AG08395 (cell line): ENCODE data around the gene SH2D4B.

Experiments used
- DNase-seq: peaks from one replicate; pipeline ENCODE4 v3.0.0; 2012; ENCODE audit warnings: mixed read lengths, low spot score

Gene SH2D4B

DNA sequence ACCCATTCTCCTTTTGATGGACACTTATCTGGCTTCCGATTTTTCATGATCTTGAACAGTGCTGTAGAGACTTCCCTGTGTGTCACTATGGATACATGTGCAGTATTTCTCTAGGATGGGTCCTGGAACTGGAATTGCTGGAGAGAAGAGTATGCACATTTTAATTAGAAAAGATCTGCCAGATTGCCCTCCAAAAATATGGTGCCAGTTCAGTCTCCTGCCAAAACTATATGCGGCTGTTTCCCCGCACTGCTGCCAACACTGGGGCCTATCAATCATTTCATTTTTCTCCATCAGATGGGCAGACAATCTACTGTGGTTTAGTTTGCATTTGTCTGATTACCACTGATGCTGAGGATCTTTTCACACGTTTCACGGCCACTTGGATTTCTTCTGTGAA lies 105.0 kb downstream of the SH2D4B start:
- DNase-seq: no peak

DNA sequence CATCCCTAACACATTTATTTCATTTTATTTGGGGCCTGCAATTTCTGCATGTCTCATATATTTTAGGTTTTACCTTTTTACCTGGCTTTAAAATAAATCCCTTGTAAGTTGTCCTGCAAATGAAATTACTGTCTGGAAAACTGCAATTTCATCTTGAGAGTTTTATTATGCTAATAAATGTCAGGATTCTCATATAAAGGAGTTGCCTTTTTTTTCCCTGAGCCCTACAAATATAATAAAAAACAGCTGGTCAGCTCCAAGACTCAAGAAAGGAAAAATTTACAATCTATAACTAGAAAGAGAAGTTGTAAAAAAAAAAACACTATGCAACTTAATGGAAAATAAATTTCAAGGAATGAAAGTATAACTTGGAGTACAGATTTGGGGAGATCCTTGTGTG lies 108.7 kb downstream of the SH2D4B start:
- DNase-seq: no peak

DNA sequence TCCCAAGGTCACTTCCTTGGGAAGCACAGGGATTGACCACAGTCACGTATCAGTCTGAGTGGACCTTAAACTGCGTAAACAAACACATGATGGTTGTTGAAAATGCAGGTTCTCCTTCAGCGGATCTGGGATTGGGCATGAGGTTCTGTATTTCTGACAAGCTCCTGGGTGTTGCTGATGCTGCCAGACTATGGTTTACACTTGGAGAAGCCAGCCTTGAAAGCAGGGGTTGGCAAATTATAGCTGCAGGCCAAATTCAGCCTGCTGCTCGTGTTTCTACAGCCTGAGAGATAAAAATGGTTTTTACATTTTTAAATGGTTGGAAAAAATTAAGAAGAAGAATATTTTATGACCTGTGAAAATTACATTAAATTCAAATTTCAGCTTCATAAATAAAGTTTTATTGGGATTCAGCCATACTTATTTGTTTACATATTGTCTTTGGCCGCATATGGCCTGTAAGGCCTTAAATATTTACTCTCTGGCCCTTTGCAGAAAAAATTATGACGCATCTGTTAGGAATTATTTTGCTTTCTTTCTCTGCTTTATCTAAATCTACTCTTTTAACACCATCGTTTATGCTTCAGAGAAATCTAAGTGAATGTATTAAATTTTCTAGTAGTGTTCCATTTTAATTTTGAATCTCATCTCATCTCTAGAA lies 109.6 kb downstream of the SH2D4B start:
- no peak for DNase-seq

DNA sequence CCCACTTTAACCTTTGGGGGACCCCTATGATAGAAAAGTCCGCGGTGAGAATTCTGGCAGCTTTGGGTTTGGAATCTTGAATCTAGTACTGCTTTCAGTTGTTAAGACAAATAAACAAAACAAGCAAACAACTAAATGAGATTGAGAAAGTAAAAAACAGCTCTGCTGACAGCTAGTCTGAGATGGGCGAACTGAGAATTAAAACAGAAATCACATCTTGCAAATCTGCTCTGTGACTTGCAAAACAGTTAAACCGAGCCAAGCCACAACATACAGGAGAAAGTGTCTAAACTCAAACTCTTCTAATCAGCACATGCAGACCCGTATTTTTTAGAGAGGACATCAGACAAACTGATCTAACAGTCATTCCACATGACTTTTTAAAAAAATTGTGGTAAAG lies 110.4 kb downstream of the SH2D4B start:
- DNase-seq: no peak

DNA sequence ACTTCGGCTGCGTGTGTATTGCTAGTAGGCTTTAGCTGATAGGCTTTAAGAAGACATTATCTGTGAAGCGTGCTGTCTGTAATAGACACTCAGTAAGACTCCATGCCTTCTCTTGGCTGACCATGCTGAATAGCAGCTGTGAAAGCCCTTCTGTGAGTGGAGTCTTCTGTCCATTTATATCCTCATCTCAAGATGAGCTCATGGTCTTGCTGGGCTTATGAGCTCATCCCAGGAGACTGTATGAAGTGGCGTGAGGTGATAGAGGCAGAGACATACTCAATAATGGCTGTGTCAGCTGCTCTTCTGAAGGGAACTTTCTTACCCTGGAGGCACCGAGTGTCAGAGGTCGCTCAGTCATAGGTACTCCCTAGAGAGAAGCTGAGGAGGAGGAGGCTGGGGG lies 111.5 kb downstream of the SH2D4B start:
- no peak for DNase-seq

DNA sequence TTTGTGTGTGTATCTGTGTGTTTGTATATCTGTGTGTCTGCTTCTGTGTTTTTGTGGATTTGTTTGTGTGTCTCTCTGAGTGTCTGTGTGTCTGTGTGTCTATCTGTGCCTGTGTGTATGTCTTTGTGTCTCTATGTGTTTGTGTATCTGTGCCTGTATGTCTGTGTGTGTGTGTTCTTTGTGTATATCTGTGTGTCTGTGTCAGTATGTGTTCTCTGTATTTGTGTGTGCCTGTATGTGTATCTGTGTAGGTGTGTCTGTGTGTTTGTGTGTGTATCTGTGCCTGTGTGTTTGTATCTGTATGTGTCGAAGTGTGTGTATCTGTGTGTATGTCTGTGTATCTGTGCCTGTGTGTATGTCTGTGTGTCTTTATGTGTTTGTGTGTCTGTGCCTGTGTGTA lies 118.2 kb downstream of the SH2D4B start:
- no peak for DNase-seq

DNA sequence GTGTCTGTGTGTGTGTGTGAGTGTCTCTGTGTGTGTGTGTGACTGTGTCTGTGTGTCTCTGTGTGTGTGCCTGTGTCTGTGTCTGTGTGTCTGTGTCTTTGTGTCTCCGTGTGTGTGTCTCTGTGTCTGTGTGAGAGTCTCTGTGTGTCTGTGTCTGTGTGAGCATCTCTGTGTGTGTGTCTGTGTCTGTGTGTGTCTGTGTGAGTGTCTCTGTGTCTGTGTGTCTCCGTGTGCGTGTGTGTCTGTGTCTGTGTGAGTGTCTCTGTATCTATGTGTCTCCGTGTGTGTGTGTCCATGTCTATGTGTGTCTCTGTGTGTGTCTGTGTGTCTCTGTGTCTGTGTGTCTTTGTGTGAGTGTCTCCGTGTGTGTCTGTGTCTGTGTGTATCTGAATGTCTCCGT lies 120.4 kb downstream of the SH2D4B start:
- no peak for DNase-seq

DNA sequence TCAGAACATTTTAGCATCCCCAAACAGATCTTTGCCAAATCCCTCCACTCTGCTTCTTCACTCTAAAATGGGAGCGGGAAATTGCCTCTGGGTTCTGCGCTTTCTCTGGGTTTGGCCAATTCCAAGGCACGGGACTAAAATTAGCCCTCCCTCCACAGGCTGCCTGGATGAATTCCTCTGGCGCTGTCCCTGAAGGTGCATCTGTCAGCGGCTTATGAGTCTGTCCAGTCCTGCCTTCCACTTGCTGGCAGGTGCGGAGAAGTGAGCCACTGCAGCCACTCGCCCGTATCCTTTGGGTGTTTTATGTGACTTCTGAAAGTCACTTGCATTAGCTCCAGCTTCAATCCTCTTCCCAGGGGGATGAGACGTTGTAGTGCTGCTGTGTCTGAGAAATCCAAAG lies 121.6 kb downstream of the SH2D4B start:
- DNase-seq: no peak

DNA sequence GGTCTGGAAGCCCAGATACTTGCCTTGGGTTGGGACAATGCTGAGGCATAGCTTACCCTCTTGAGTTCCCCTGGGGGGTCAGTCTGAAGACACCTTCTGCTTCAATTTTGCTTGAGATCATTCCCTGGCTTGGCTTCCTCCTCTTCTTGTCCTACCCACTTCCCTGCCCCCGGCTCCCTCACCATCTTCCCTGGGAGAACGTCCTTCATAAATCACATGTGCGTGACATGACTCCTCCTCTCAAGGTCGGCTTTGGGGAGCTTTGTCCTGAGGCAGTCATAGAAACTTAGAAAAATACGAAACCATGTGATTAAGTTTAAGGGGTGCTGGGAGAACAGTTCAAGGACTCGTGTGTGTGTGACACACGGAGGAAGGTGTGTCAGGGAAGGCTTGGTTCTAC lies 122.6 kb downstream of the SH2D4B start:
- no peak for DNase-seq

DNA sequence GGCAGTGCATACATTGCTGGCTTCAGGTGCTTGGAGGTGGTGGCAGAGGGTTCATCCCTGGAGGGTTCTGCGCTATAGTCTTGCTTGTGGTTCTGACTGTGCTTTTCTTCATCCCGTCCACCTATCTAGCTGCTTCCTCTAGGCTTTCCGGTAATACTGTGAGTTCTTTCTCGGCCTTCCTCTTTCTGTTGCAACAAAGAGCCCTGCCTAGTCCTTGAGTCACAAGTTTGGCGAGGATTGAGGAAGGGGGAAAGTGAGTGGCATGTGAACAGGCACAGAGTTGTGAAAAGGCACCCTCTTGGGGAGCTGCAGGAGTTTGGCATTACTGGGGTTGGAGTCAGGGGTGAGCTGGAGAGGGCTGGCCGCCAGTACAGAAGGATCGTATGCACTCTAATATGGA lies 123.0 kb downstream of the SH2D4B start:
- DNase-seq: no peak

DNA sequence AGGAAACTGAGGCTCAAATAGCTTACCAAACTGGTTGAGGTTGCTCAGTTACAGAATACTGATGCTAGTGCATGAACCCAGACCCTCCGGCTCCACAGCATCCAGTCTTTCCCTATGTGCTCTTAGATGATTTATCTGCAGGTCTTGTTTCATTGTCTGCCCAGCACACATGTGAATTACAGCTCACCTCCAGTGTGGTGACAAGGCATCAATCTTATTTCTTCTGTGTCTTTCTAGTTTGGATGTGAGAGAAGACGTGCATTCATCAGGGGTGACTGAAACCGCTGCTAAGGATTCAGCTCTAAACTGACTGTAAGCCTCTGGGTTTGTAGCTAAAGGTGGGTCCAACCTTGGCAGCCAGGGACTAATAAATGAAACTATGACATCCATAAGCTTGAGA lies 123.8 kb downstream of the SH2D4B start:
- DNase-seq: no peak

DNA sequence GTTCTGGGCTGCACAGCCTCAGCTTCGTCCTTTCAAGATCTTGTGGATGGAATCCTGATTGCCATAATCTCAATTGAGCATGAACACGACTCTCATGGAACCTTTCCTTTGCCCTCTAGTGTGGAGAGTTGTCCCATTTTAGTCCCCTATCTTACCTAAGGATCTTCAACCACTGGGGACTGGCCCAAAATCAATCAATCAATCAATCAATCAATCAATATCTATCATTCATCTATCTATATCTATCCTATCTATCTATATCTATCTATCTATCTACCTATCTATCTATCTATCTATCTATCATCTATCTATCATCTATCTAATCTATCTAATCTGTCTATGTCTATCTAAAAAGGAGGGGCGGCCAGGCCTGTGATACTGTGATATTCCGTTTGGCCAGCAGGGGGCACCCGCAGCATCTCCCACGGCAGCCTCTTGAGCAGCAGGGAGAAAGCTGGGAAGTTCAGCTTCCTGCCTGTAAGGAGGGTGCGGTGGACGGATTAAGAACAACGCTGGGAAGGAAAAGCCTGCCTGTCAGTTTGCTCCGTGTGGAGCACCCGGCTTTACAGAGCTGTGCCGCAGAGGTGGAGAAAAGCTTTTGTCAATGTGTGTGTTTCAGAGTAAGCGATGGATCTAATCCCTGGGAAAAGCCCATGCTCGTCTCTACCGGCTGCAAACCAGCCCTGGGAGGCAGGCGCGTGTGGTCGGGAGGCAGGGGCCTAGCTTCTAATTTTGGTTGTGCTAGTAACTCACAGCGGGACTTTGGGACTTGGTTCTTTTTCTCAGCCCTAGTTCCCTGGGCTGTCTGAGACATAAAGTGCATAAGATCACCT lies 124.9 kb downstream of the SH2D4B start:
- peak; percentile 91 for DNase-seq

DNA sequence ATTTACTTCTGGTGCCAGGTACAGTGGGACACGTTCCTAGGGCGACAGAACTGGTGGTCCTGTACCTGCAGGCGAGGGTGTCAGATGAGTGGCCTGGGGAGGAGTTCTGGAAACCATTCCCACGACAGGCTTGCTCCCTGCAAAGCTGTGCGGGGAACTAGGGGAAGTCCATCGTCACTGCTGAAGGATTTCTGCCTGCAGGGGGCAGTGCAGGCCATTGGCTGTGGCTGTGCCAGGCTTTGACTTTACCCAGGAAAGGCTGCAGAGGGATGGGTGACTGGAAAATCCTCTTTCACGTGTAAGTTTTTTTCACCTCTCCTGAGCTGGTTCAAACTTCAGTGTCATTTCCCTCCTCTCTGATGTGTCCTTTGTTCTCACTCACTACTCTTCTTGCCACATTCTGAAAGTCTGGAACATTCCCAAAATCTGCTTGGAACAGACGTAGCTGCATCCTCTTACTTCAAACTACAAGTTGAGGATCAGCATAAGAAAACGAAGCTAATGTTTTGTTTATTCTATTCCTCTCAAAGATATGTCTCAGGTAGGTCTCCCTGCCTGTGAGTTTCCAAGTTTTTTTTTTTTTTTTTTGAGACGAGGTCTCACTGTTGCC lies 126.5 kb downstream of the SH2D4B start:
- DNase-seq: peak; percentile 62

DNA sequence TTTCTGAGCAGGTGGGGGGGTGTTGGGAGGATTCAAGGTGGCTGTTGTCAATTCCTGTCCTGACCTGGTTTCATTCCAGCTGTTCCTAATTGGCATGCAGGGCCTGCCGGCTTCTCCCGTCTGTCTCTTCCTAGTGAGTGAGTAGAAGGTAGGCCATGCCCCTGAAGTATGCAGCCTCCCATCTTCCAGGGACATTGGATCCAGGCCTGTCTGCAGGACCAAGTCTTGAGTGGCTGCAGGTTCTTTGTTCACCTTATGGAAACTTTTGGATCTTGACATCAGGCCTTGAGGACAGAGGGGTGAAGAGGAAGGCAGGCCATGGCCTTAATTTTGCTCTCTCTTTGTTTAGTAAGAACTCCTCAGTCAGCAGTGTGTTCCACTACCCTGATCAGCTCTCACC lies 131.8 kb downstream of the SH2D4B start:
- DNase-seq: no peak

DNA sequence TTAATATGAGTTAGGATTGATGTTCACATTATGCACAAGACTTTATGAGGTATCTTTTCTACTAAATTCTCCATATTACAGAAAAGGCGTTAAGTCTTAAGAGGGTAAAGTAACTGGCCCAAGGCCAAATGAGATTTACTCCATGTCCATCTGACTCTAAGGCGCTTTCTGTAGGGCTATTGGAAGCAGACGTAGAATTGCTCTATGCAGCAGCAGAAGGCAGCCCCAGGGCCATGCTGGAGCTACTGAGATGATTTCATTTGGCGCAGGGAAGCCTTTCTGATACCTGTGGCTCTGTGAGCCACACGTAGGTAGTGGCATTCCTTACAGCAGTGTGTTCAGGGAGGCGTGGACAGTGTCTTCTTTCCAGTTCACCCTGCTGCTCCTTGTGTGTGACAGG lies 133.1 kb downstream of the SH2D4B start:
- DNase-seq: no peak

DNA sequence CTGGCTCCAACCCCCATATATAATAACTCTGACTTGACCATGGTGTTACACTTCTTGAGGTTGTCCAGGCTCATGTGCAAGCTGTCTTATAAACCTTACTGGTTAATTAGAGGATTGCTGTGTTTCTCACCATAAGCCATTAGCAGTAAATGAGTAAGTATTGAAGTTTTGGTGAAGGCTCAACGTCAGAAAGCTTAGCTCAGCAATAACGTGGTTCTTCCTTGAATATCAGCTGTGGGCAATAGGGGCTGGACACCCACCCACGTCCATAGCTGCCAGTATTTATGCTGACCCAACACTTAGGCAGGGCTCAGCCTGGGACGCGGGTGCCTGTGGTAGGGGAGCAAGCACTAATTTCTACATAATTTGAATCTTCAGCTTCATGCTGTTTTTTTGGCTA lies 134.1 kb downstream of the SH2D4B start:
- no peak for DNase-seq

DNA sequence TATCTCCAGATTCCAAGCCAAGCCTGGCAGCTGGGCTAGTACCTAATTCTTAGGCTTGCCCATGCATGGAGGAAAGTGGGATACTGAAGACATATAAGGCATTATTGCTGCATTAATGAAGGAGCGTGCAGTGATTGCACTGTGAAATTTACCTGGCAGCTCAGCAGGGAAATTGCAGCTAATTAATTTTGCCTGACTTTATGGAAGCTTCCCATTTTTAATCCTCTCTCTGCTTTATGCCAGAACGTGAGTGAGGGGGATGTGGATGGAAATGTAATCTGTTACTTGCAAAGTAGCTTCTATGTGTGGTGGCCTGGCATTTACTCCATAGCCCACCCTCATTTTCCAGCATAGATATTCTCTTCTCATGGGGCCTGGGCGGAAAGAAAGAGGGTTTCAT lies 134.9 kb downstream of the SH2D4B start:
- no peak for DNase-seq

DNA sequence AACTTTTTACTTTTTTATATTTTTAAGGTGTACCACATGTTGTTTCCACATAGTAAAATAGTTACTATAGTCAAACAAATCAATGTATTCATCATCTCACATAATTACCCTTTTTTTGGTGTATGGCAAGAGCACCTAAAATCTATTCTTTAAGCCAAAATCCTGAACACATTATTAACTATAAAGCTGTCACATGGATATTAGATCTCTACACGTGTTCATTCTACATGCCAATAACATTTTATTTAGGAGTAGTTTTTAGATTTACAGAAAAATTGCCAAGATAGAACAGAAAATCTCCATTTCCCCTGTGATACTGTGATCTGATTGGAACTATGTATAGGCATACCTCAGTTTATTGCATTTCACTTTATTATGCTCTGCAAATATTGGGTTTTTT lies 137.1 kb downstream of the SH2D4B start:
- DNase-seq: no peak

DNA sequence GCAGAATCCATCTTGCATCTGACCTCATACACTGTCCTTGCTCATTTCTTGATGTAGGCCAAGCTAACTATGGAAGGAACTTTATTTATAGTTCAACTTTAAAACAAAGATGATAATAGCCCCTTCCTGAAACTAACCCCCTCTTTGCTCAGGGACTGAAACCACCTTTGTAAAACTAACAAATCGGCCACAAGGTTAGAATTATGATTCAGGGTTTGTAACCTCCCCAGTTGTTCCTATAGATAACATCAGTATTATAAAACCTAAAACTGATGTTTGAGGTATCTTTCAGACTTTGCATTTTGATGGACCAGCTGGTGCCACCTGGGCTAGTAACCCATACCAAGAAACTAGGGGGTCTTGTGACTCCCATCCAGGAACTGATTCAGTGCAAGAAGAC lies 143.4 kb downstream of the SH2D4B start:
- DNase-seq: no peak

DNA sequence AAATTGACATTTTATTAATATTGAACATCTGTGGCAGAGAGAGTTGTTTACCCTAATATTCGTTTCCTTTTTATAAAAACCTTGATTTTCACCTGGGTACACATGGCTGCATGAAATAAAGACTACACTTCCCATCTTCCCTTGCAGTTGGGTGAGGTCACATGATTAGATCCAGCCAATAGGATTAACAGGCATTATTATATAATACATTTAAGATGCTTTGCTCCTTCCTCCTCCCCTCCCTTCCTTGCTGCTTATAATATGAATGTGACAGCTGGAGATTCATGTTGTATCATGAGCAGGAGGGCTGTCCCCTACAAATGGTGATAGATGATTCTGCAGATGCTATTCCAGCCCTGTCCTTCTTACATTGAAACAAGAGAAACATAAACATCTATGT lies 146.6 kb downstream of the SH2D4B start:
- no peak for DNase-seq

DNA sequence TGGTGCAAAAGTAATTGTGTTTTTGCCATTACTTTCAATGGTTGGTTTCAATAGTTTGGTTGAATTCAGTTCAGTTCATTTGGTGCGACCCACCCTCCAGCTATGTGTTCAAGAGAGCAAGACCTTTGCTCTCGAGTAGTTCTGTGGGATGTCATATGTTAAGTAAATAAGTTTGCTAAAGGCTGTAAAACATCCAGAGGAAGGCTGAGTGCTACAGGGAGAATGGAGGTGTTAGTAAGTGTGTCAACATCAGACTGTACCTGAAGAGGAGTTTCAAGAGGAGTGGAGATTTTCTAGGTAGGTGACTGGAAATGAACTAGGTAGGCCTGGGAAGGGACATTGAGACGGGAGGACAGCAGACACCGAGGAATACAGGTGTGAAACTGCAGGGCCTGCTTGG lies 147.7 kb downstream of the SH2D4B start:
- no peak for DNase-seq

DNA sequence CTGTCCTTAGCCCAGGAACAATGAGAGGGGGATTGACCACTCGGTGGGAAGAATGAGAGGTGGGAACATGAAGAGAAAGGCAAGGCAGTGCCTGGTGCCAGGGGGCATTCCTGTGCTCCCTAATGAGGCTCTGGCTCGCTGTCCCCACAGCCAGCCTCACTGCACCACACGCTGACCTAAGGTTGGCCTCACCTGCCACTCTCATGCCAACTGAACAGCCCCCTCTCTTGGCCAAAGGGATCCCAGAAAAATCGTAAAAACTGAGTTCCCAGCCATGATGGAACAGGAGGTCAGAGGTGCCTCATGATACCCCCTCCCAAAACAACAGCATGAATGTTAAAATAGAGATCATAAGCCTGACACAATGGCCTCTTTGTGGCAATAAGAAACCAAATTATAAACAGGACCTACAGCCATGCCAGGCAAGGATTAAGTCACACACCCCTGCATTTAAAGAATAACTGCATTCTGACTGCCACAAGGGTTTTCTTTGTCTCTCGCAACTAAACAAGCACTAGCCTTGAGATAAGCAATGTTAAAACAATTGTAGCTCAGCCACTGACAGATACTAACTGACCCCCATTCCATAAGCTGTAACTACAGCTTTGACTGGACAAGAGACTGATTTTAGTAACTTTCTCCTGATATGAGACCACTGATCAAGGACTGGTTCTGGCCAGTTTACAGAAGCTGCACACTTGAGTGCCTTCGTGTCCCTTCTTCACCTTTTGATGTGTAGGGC lies 149.2 kb downstream of the SH2D4B start:
- DNase-seq: no peak

DNA sequence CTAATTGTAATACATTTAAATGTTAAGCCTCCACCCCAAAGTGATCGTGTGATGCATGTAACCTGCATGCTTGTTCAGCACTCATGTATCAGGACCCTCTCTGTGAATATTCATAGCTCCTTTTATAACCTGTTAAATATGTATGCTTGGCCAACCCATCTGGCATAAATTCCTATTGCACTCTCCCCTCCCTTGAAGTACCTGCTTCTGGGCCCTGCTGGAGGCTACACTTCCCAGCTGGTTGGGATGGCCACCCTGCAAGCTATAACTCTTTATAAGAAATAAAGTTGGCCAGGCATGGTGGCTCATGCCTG lies 149.7 kb downstream of the SH2D4B start:
- no peak for DNase-seq
